ENCODE data around the gene CCDC148.
A peak's percentile ranks its signal among the peaks of the same experiment; 100 is the strongest.
"Not testable (repeated sequence)": the region's sequence is repeated elsewhere in the genome, so short reads cannot be mapped to it uniquely, and the experiment has no call there.

Gene CCDC148

GRCh38 chr2:158346032-158346431, 110.5 kb downstream of the CCDC148 start:
- DNase-seq = no peak

GRCh38 chr2:158339513-158339912, 117.0 kb downstream of the CCDC148 start:
- DNase-seq = no peak

- DNase-seq = no peak
These were observed 119.5 kb downstream of the CCDC148 start for GRCh38 chr2:158337018-158337417.

DNA sequence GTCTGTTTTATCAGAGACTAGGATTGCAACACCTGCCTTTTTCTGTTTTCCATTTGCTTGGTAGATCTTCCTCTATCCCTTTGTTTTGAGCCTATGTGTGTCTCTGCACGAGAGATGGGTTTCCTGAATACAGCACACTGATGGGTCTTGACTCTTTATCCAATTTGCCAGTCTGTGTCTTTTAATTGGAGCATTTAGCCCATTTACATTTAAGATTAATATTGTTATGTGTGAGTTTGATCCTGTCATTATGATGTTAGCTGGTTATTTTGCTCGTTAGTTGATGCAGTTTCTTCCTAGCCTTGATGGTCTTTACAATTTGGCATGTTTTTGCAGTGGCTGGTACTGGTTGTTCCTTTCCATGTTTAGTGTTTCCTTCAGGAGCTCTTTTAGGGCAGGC, 124.8 kb downstream of the CCDC148 start:
- DNase-seq = not testable (repeated sequence)

- DNase-seq = no peak
These were observed 130.7 kb downstream of the CCDC148 start for GRCh38 chr2:158325782-158326340.

DNA sequence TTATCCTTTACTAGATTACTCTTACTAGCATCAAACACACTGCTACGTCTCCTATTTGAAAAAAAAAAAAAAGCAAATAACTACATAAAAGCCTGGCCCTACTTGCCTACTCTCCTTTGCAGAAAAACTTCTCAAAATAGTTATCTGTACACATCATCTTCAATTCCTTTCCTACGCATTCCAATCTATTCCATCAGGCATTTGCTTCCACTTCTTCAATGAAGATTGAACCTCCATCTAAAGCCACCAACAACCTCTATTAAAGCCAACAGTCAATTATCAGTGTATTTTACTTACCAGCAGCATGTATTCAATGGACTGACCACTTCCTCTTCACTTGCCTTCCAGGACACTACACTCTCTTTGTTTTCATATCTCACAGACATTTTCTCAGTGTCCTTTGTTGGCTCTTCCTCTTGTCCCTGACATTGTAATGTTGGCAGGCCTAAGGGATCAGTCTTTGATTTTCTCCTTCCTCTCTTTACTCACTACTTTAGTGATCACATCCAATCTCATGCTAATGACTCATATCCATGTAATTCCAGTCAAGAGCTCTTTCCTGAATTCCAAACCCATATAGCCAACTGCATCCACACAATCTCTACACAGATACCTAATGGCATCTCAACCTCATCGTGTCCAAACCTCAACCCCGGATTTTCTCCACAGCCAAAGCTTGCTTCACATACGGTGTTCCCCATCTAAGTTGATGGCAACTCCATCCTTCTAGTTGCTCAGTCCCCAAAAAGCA, 131.3 kb downstream of the CCDC148 start:
- DNase-seq = no peak

DNA sequence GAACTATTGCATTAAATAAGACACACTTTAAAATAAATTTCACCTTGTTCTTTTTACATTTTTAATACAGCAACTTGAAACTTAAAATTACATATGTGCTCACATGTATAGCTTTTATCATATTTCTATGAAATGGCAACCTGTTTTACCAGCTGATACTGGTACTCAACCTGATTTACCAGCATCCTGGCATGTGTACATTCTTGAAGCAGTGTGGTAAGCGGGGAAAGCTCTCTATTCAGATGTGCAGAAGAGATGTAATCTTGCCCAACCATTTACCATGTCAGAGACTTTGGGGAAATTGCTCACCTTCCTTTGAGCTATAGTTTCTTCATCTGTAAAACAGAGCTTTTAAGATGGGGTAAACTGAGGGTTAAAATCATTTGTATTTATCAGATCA, 133.2 kb downstream of the CCDC148 start:
- DNase-seq = no peak

- no peak for DNase-seq
These were observed 135.3 kb downstream of the CCDC148 start for GRCh38 chr2:158321264-158321663.

DNA sequence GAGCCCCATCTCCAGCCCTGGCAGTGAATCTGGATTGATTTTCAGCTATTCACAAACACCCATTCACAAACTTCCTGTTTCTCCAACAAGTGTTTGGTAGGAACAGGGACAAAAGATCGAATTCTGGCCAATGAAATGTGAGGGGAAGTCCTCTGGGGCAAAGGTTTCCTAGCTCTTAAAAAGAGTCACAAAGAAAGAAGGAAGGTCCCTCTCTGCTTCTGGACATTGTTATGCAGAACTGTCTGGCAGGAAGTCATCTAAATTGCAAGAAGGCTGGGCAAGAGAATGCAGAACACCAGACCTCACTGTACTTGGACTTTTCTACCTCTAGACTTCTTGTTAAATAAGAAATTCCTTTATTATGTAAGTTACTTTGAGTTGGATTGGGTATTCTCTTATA, 137.3 kb downstream of the CCDC148 start:
- DNase-seq = no peak

- DNase-seq = no peak
These were observed 138.9 kb downstream of the CCDC148 start for GRCh38 chr2:158317642-158318041.

- DNase-seq = no peak
These were observed 140.6 kb downstream of the CCDC148 start for GRCh38 chr2:158315803-158316414.

- no peak for DNase-seq
These were observed 141.6 kb downstream of the CCDC148 start for GRCh38 chr2:158315000-158315399.

- no peak for DNase-seq
These were observed 142.8 kb downstream of the CCDC148 start for GRCh38 chr2:158313734-158314133.

GRCh38 chr2:158312981-158313380, 143.6 kb downstream of the CCDC148 start:
- no peak for DNase-seq

- DNase-seq = not testable (repeated sequence)
These were observed 146.1 kb downstream of the CCDC148 start for GRCh38 chr2:158310407-158310806.

- no peak for DNase-seq
These were observed 151.1 kb downstream of the CCDC148 start for GRCh38 chr2:158305501-158305900.

DNA sequence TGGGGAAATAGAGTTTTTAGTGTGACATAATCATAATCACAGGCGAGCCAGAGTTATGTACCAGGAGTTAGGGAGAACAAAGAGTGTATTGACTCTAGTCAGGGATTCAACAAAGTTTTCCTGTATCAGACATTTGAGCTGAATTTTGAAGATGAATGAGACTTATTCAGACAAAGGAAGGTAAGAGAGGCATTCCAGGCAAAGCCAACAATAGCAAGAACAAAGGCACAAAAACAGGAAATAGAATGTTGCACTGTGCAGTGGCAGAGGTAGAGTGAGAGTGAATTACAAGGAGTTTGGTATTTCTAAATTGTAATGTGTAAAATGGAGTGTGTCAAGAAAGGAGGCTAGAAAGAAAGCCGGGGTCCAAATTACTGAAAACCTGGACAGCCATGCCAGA, 156.2 kb downstream of the CCDC148 start:
- DNase-seq = no peak

DNA sequence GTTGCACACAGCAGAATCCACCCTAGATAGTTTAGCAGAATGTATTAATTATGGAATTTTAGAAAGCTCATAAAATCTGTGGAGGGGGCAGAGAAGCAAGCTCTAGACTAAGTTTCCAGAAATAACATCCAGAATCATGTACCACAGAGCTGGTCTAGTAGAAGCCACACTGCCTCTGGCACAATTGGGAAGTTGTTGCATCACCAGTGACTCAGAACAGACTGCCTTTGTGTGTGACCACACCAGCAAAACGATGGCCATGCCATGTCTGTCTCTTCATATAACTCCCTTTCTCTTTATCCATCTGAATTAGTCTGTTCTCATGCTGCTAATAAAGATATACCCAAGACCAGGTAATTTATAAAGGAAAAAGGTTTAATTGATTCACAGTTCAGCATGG, 158.9 kb downstream of the CCDC148 start:
- no peak for DNase-seq

- peak; percentile 1 to 34 for DNase-seq
These were observed 159.4 kb downstream of the CCDC148 start for GRCh38 chr2:158297120-158297519.

DNA sequence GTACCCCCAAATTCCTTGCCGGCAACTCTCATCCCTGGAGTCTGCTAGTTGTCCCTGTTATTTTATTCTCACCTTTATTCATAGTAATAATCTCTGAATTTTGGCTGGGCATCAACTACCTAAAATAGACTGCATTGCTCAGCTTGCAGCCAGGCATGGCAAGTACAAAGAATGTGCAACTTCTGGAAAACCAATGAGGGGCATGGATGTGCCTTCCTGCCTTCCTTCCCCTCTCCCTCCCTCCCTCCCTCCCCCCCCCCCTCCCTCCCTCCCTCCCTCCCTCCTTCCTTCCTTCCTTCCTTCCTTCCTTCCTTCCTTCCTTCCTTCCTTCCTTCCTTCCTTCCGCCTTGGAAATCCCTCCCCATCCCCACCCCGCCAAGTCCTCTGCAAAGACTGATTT, 162.8 kb downstream of the CCDC148 start:
- no peak for DNase-seq

DNA sequence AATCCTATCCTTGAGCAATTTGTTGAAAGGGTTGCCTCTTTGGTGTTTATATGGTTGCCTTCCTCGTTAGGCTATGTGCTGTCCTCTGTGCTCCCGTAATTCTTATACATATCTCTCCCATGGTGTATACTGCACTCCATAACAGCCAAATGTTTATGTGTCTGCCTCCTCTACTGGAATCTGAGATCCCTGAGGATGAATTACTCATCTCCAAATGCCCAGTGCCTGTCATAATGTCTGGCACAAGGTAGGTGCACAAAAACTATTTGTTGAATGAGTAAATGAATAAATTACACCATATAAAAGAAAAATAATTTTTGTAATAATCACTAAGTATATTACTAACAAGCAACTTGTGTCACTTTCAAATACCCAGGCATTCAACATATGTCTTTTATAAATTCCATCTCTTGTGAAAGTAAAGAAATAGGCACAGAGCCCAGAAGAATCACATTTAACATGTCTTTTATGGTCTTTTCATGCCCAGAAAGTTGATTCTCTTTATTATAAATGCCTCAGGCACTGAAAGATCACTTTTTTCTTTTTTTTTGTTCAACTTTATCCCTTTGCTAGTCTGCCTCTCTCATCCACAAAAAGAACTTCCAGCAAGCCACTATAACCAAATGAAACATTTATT, 164.9 kb downstream of the CCDC148 start:
- no peak for DNase-seq

GRCh38 chr2:158290225-158290624, 166.3 kb downstream of the CCDC148 start:
- DNase-seq = no peak

DNA sequence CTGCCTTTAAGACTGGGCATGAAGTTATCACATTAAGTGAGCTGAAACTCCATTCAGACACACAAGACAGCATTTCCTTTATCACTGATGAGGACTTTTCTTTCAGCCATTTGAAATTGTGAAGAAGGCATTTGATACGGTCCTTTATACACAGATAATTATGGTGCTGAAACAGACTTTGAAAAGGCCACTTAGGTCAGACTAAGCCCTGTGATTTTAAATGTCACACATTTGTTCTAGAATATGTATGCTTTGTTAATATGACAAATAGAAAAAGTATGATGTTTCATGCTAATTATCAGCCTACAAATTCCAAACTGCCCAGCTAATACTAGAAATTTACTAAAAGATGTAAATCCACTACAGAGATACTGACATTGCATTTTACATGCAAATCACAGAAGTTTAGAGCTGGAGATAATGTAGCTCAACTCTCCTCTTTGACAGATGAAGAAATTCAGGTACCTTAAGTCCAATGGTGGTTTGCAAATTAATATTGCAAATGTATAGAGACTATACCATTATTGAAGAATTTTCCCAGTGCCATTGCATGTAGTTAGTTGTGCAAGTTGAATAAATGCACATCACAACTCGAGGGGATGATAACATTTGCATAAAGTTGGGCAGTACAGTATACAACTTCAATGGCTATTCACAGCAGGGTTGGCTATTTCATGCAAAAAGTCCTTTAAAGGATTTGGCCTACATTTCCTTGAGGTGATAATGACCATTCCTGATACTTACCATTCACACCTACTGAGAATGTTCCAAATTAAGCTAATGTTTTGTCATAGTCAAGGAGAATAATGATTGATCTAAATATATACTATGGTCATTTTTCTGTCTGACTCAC, 179.7 kb downstream of the CCDC148 start:
- no peak for DNase-seq

All from NCI-H2081 (cell line).